Measurements from ENCODE around the gene TNFRSF8. TPM values are rescaled to one million over a fixed set of nuclear protein-coding genes. Genes with fewer than 3 reads are reported as not detected.

TNFRSF8 gene
- total RNA-seq, 4 donors from 2014 or later, result 0.84 to 4.9 (median 1.8) TPM; not detected in 1

DNA sequence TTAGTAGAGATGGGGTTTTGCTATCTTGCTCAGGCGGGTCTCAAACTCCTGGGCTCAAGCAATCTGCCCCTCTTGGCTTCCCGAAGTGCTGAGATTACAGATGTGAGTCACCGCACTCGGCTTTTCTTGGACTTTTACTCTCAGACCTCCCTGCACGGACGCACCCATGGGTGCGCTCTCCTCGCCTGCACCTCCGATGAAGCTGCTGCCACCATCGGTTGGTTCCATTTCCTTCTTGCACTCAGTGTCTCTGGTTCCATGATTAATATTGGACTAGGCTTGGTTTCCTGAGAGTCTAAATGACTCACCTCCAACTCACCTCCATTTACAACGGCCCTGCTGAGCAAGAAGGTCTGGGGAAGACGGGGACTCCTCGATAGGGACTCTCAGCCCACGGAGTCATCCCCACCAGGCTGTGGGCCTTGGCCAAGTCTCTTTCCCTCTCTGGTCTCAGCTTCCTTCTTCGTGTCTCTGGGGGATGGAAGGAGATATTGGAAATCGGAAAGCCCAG is 6.7 kb upstream of the TNFRSF8 start:
- Histone ChIP-seq H3K36me3 (no peaks in the 10 kb centered on the region), H3K4me3 (no peak overlapping the region), H3K27ac (no peak overlapping the region), H3K4me1 (peaks cover 0 to 18% (median 5%) of the 10 kb centered on the region in 4 donors), H3K27me3 (peaks cover 0 to 3% of the 10 kb centered on the region in 2 donors), H3K9me3 (peaks cover 0 to 9% (median 0%) of the 10 kb centered on the region in 4 donors)
- TF ChIP-seq, protein P1, sequence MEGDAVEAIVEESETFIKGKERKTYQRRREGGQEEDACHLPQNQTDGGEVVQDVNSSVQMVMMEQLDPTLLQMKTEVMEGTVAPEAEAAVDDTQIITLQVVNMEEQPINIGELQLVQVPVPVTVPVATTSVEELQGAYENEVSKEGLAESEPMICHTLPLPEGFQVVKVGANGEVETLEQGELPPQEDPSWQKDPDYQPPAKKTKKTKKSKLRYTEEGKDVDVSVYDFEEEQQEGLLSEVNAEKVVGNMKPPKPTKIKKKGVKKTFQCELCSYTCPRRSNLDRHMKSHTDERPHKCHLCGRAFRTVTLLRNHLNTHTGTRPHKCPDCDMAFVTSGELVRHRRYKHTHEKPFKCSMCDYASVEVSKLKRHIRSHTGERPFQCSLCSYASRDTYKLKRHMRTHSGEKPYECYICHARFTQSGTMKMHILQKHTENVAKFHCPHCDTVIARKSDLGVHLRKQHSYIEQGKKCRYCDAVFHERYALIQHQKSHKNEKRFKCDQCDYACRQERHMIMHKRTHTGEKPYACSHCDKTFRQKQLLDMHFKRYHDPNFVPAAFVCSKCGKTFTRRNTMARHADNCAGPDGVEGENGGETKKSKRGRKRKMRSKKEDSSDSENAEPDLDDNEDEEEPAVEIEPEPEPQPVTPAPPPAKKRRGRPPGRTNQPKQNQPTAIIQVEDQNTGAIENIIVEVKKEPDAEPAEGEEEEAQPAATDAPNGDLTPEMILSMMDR (IDR thresholded peaks at IDR 0.05), result no peak
- TF ChIP-seq EP300 (IDR thresholded peaks at IDR 0.05) (no peak), POLR2A (IDR thresholded peaks at IDR 0.05) (no peak)
- WGBS, 2 donors, result 91 to 92% methylated on average over 16 of the region's 16 CpGs
- no peak for DNase-seq (ENCODE audit: low spot score in 2 of 2)

DNA sequence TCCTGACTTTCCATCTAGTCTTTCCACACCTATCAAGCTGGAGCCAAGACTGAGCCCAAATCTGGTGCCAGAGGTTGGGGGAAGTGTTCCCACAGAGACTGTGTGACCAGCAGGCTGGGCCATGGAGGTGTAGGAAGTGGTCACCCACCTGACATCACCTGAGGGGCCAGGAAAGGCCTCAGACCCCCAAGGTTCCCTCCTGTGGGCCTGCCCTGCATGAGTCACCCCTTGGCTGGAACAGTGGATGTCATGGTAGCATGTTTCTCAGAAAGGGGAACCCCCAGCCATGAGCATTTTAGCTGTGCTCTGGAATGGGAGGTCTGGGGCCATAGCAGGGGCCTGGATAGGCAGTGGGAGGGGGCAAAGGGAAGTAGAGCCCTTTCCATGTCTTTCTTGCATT is 5.7 kb upstream of the TNFRSF8 start:
- no peak for DNase-seq (ENCODE audit: low spot score in 2 of 2)
- Histone ChIP-seq H3K9me3 (peaks cover 0 to 9% (median 0%) of the 10 kb centered on the region in 4 donors), H3K27ac (no peak overlapping the region), H3K27me3 (peaks cover 0 to 13% of the 10 kb centered on the region in 2 donors), H3K4me3 (no peak overlapping the region), H3K36me3 (no peaks in the 10 kb centered on the region), H3K4me1 (peaks cover 0 to 9% (median 3%) of the 10 kb centered on the region in 4 donors)
- TF ChIP-seq, protein P1 (IDR thresholded peaks at IDR 0.05), result no peak
- no peak for TF ChIP-seq POLR2A (IDR thresholded peaks at IDR 0.05)
- no peak for TF ChIP-seq EP300 (IDR thresholded peaks at IDR 0.05)

DNA sequence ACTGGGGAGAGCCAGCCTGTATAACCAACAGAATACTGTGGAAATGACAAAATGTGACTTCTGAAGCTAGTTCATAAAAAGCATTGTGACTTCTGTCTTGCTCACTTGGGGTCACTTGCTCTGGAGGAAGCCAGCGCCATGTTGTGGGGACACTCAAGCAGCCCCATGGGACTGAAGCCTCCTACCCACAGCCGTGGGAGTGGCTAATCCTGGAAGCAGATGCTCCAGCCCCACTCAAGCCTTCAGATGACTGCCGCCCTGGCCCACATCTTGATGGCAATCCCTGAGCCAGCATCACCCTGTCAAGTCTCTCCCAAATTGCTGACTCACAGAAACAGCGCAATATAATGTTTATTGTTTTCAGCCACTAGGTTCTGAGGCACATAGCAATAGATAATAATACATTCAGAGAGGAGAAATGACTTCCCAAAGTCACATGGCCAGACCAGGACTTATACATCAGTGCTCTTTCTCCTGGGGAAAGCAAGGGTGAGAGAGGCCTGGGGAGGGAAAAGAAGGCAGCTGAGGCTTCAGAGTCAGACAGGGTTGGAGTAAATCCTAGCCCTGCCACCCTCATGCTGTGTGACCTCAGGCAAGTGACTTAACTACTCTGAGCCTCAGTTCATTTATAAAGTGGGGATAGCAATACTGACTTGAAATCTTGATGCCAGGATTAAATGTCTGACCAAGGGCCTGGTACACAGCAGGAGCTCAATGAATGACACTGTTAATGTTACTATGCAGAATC is 5.0 kb upstream of the TNFRSF8 start:
- H3K36me3 ChIP-seq, result no peaks in the 10 kb centered on the region
- WGBS, 2 donors, result 92 to 94% methylated on average over 3 to 4 of the region's 4 CpGs
- no peak overlapping the region for H3K4me3 ChIP-seq
- no peak overlapping the region for H3K27ac ChIP-seq
- no peak for DNase-seq (ENCODE audit: low spot score in 2 of 2)
- H3K4me1 ChIP-seq, result peaks cover 0 to 5% (median 0%) of the 10 kb centered on the region in 4 donors
- peaks cover 0 to 17% of the 10 kb centered on the region in 2 donors for H3K27me3 ChIP-seq
- peaks cover 0 to 9% (median 0%) of the 10 kb centered on the region in 4 donors for H3K9me3 ChIP-seq
- TF ChIP-seq POLR2A (IDR thresholded peaks at IDR 0.05), result no peak
- no peak for TF ChIP-seq EP300 (IDR thresholded peaks at IDR 0.05)
- TF ChIP-seq, protein P1 (IDR thresholded peaks at IDR 0.05), result no peak

DNA sequence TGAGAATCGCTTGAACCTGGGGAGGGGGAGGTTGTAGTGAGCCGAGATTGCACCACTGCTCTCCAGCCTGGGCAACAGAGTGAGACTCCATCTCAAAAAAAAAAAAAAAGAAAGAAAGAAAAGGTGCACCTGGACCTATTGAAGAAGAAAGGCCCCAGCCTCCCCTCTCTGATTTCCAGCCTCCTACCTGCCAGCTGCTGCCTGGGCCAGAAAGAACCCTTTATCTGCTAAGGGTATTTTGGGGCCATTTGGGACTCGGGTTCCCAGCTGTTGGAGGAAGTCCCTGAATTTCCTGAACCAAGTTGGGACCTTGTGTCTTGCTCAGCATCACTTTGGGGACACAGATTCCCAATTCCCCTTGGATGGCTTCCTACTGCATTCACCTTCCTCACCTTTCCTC is 3.9 kb upstream of the TNFRSF8 start:
- 70 to 82% methylated on average over 3 of the region's 3 CpGs for WGBS, 2 donors
- no peak overlapping the region for H3K27ac ChIP-seq
- H3K36me3 ChIP-seq, result no peaks in the 10 kb centered on the region
- no peak overlapping the region for H3K4me3 ChIP-seq
- no peak for TF ChIP-seq EP300 (IDR thresholded peaks at IDR 0.05)
- TF ChIP-seq, protein P1 (IDR thresholded peaks at IDR 0.05), result no peak
- TF ChIP-seq POLR2A (IDR thresholded peaks at IDR 0.05), result no peak
- no peak for DNase-seq (ENCODE audit: low spot score in 2 of 2)
- H3K9me3 ChIP-seq, result peaks cover 0 to 9% (median 0%) of the 10 kb centered on the region in 4 donors
- H3K27me3 ChIP-seq, result peaks cover 0 to 28% of the 10 kb centered on the region in 2 donors
- H3K4me1 ChIP-seq, result peaks cover 0 to 12% (median 4%) of the 10 kb centered on the region in 4 donors
